ENCODE results near the gene SLMAP. TPM values are rescaled to one million over a fixed set of nuclear protein-coding genes. Genes with fewer than 3 reads are reported as not detected.
A peak's percentile ranks its signal among the peaks of the same experiment; 100 is the strongest.
"Not testable (repeated sequence)": the region's sequence is repeated elsewhere in the genome, so short reads cannot be mapped to it uniquely, and the experiment has no call there.

SLMAP gene
- total and polyA plus RNA-seq, 9 donors, result 39.3 to 63.2 (median 47.6) TPM

GRCh38 chr3:57864853-57865252 is 108.7 kb downstream of the SLMAP start:
- no CpG with 5 or more reads among the region's 1 CpG for WGBS (ENCODE audit: insufficient coverage)
- peak; percentile 25 for DNase-seq
- no peaks in the 10 kb centered on the region for H3K9me3 ChIP-seq (replicated peaks; ENCODE audit: control insufficient read depth, low read depth, low read length)
- peaks cover 15% of the 10 kb centered on the region for H3K36me3 ChIP-seq (ENCODE audit: control insufficient read depth, insufficient read depth, low read length)
- H3K4me3 ChIP-seq (ENCODE audit: low read length), result no peak overlapping the region
- no peaks in the 10 kb centered on the region for H3K27me3 ChIP-seq (ENCODE audit: control insufficient read depth, insufficient read depth, low read length)
- H3K4me1 ChIP-seq (ENCODE audit: control insufficient read depth, insufficient read depth, low read length), result no peaks in the 10 kb centered on the region
- H3K27ac ChIP-seq (ENCODE audit: low read length), result no peak overlapping the region

GRCh38 chr3:57869110-57869509 is 113.0 kb downstream of the SLMAP start:
- not testable (repeated sequence) for H3K4me3 ChIP-seq (ENCODE audit: low read length); H3K4me1 ChIP-seq (ENCODE audit: control insufficient read depth, insufficient read depth, low read length); H3K27ac ChIP-seq (ENCODE audit: low read length); H3K27me3 ChIP-seq (ENCODE audit: control insufficient read depth, insufficient read depth, low read length); DNase-seq; H3K9me3 ChIP-seq (replicated peaks; ENCODE audit: control insufficient read depth, low read depth, low read length)
- WGBS (ENCODE audit: insufficient coverage), result no CpG with 5 or more reads among the region's 1 CpG
- H3K36me3 ChIP-seq (ENCODE audit: control insufficient read depth, insufficient read depth, low read length), result peaks cover 14% of the 10 kb centered on the region

- peaks cover 8% of the 10 kb centered on the region for H3K36me3 ChIP-seq (ENCODE audit: control insufficient read depth, insufficient read depth, low read length)
- WGBS (ENCODE audit: insufficient coverage), result no CpG with 5 or more reads among the region's 4 CpGs
- H3K9me3 ChIP-seq (replicated peaks; ENCODE audit: control insufficient read depth, low read depth, low read length), result no peaks in the 10 kb centered on the region
- H3K27me3 ChIP-seq (ENCODE audit: control insufficient read depth, insufficient read depth, low read length), result no peaks in the 10 kb centered on the region
- no peaks in the 10 kb centered on the region for H3K4me1 ChIP-seq (ENCODE audit: control insufficient read depth, insufficient read depth, low read length)
- no peak overlapping the region for H3K4me3 ChIP-seq (ENCODE audit: low read length)
- no peak for DNase-seq
- no peak overlapping the region for H3K27ac ChIP-seq (ENCODE audit: low read length)
Measured at GRCh38 chr3:57872606-57873005, 116.5 kb downstream of the SLMAP start.

DNA sequence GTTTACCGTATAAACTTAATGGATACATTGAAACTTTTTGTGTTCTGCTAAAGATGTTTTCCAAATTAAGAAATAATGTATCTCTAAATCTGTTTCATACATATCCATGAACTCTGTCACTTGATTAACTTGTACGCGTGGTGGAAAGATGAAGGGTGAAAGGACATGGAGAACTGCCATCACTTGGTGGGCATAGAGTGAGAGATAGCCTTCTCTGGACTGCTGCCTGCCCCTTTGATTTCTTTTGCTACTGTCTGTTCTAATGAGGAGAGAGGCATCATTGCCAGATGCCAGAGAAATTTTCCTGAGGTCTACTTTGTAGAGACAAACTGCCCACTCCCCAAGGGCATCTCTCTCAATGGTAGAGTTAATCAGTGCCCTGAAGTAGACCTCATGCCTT is 120.5 kb downstream of the SLMAP start:
- H3K9me3 ChIP-seq (replicated peaks; ENCODE audit: control insufficient read depth, low read depth, low read length), result no peaks in the 10 kb centered on the region

DNA sequence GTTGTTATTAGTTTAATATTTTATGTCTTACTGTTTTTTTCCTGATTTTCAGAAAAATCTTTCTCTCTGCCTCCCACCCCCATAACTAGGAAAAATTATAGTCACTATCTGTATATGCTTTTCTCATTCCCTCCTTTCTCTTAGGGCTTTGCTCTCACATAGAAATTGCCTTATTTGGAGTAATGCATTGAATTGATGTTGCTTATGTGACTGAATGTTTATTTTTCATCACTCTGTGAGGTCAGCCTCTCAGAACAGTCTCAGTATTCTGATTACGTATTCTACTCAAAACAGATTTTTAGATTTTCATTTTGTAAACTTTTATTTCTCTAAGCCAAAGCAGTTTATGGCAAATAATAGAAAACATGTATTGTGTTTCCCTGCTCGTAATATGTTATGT is 121.0 kb downstream of the SLMAP start:
- no peaks in the 10 kb centered on the region for H3K9me3 ChIP-seq (replicated peaks; ENCODE audit: control insufficient read depth, low read depth, low read length)
- no peak overlapping the region for H3K4me3 ChIP-seq (ENCODE audit: low read length)
- WGBS (ENCODE audit: insufficient coverage), result no CpG with 5 or more reads among the region's 2 CpGs
- no peak for DNase-seq
- no peak overlapping the region for H3K27ac ChIP-seq (ENCODE audit: low read length)
- no peaks in the 10 kb centered on the region for H3K4me1 ChIP-seq (ENCODE audit: control insufficient read depth, insufficient read depth, low read length)
- no peaks in the 10 kb centered on the region for H3K27me3 ChIP-seq (ENCODE audit: control insufficient read depth, insufficient read depth, low read length)
- peaks cover 3% of the 10 kb centered on the region for H3K36me3 ChIP-seq (ENCODE audit: control insufficient read depth, insufficient read depth, low read length)

More for the DNA sequence above, 120.5 kb downstream of the SLMAP start:
- H3K36me3 ChIP-seq (ENCODE audit: control insufficient read depth, insufficient read depth, low read length), result peaks cover 8% of the 10 kb centered on the region
- no peak overlapping the region for H3K4me3 ChIP-seq (ENCODE audit: low read length)
- no peaks in the 10 kb centered on the region for H3K27me3 ChIP-seq (ENCODE audit: control insufficient read depth, insufficient read depth, low read length)
- no peak for DNase-seq
- H3K27ac ChIP-seq (ENCODE audit: low read length), result peak overlapping the region; percentile 13
- WGBS (ENCODE audit: insufficient coverage), result no CpG with 5 or more reads among the region's 3 CpGs
- no peaks in the 10 kb centered on the region for H3K4me1 ChIP-seq (ENCODE audit: control insufficient read depth, insufficient read depth, low read length)

DNA sequence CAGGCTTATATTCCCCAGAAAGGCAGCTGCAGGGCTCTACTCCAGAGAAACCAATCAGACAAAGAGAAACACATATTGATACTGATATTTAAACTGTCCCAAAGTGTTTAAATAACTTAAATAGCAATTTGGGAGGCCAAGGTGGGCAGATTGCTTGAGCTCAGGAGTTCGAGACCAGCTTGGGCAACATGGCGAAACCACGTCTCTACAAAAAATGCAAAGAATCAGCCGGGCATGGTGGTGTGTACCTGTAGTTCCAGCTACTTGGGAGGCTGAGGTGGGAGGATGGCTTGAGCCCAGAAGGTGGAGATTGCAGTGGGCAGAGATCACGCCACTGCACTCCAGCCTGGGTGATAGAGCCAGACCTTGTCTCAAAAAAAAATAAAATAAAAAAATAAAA is 128.3 kb downstream of the SLMAP start:
- not testable (repeated sequence) for H3K27me3 ChIP-seq (ENCODE audit: control insufficient read depth, insufficient read depth, low read length); H3K4me1 ChIP-seq (ENCODE audit: control insufficient read depth, insufficient read depth, low read length); H3K9me3 ChIP-seq (replicated peaks; ENCODE audit: control insufficient read depth, low read depth, low read length); H3K4me3 ChIP-seq (ENCODE audit: low read length); DNase-seq; H3K27ac ChIP-seq (ENCODE audit: low read length); H3K36me3 ChIP-seq (ENCODE audit: control insufficient read depth, insufficient read depth, low read length)
- 92% methylated on average over 4 of the region's 5 CpGs for WGBS (ENCODE audit: insufficient coverage)

GRCh38 chr3:57889807-57890206 is 133.7 kb downstream of the SLMAP start:
- H3K4me3 ChIP-seq (ENCODE audit: low read length), result peak overlapping the region; percentile 26
- H3K9me3 ChIP-seq (replicated peaks; ENCODE audit: control insufficient read depth, low read depth, low read length), result no peaks in the 10 kb centered on the region
- peak; percentile 50 for DNase-seq
- H3K4me1 ChIP-seq (ENCODE audit: control insufficient read depth, insufficient read depth, low read length), result no peaks in the 10 kb centered on the region
- no peaks in the 10 kb centered on the region for H3K27me3 ChIP-seq (ENCODE audit: control insufficient read depth, insufficient read depth, low read length)
- peak overlapping the region; percentile 53 for H3K27ac ChIP-seq (ENCODE audit: low read length)
- 61% methylated on average over 3 of the region's 6 CpGs for WGBS (ENCODE audit: insufficient coverage)
- H3K36me3 ChIP-seq (ENCODE audit: control insufficient read depth, insufficient read depth, low read length), result peaks cover 6% of the 10 kb centered on the region

GRCh38 chr3:57890874-57891273 is 134.8 kb downstream of the SLMAP start:
- no peaks in the 10 kb centered on the region for H3K27me3 ChIP-seq (ENCODE audit: control insufficient read depth, insufficient read depth, low read length)
- H3K4me1 ChIP-seq (ENCODE audit: control insufficient read depth, insufficient read depth, low read length), result no peaks in the 10 kb centered on the region
- H3K4me3 ChIP-seq (ENCODE audit: low read length), result peak overlapping the region; percentile 26
- peaks cover 6% of the 10 kb centered on the region for H3K36me3 ChIP-seq (ENCODE audit: control insufficient read depth, insufficient read depth, low read length)
- peak overlapping the region; percentile 53 for H3K27ac ChIP-seq (ENCODE audit: low read length)
- H3K9me3 ChIP-seq (replicated peaks; ENCODE audit: control insufficient read depth, low read depth, low read length), result no peaks in the 10 kb centered on the region
- peak; percentile 46 for DNase-seq
- WGBS (ENCODE audit: insufficient coverage), result no CpG with 5 or more reads among the region's 2 CpGs

GRCh38 chr3:57892423-57892822 is 136.3 kb downstream of the SLMAP start:
- H3K36me3 ChIP-seq (ENCODE audit: control insufficient read depth, insufficient read depth, low read length), result peaks cover 2% of the 10 kb centered on the region
- H3K4me3 ChIP-seq (ENCODE audit: low read length), result no peak overlapping the region
- 100% methylated on average over 1 of the region's 3 CpGs for WGBS (ENCODE audit: insufficient coverage)
- no peak overlapping the region for H3K27ac ChIP-seq (ENCODE audit: low read length)
- H3K9me3 ChIP-seq (replicated peaks; ENCODE audit: control insufficient read depth, low read depth, low read length), result no peaks in the 10 kb centered on the region
- no peaks in the 10 kb centered on the region for H3K27me3 ChIP-seq (ENCODE audit: control insufficient read depth, insufficient read depth, low read length)
- no peak for DNase-seq
- H3K4me1 ChIP-seq (ENCODE audit: control insufficient read depth, insufficient read depth, low read length), result no peaks in the 10 kb centered on the region

DNA sequence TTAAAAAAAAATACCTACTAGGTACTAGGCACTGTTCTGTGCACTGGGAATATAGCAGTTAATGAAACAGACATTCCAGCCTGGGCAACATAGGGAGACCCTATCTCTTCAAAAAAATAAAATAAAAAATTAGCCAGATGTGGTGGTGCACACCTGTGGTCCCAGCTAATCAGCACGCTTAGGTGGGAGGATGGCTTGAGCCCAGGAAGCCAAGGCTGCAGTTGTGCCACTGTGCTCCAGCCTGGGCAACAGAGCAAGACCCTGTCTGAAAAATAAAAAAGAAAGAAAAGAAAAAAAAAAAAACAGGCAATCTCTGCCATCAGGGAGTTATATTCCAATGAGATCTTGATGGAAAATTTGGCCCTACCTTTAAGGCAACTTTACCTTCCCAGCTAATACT is 137.0 kb downstream of the SLMAP start:
- Histone ChIP-seq H3K9me3 (replicated peaks; ENCODE audit: control insufficient read depth, low read depth, low read length) (no peaks in the 10 kb centered on the region), H3K27ac (ENCODE audit: low read length) (no peak overlapping the region), H3K4me3 (ENCODE audit: low read length) (no peak overlapping the region), H3K4me1 (ENCODE audit: control insufficient read depth, insufficient read depth, low read length) (no peaks in the 10 kb centered on the region), H3K27me3 (ENCODE audit: control insufficient read depth, insufficient read depth, low read length) (no peaks in the 10 kb centered on the region), H3K36me3 (ENCODE audit: control insufficient read depth, insufficient read depth, low read length) (no peaks in the 10 kb centered on the region)
- DNase-seq, result no peak
- WGBS (ENCODE audit: insufficient coverage), result no CpG with 5 or more reads among the region's 1 CpG

GRCh38 chr3:57893668-57894067 is 137.6 kb downstream of the SLMAP start:
- no peak overlapping the region for H3K4me3 ChIP-seq (ENCODE audit: low read length)

More at GRCh38 chr3:57893668-57894067, 137.6 kb downstream of the SLMAP start:
- Histone ChIP-seq H3K27ac (ENCODE audit: low read length) (no peak overlapping the region), H3K36me3 (ENCODE audit: control insufficient read depth, insufficient read depth, low read length) (no peaks in the 10 kb centered on the region), H3K27me3 (ENCODE audit: control insufficient read depth, insufficient read depth, low read length) (no peaks in the 10 kb centered on the region), H3K4me1 (ENCODE audit: control insufficient read depth, insufficient read depth, low read length) (no peaks in the 10 kb centered on the region), H3K9me3 (replicated peaks; ENCODE audit: control insufficient read depth, low read depth, low read length) (no peaks in the 10 kb centered on the region)
- WGBS (ENCODE audit: insufficient coverage), result no CpG with 5 or more reads among the region's 3 CpGs
- peak; percentile 33 for DNase-seq

Data from muscle of leg (tissue), 11 donors.